Tibial nerve (tissue), 4 donors: ENCODE data around the gene CHN1. TPM values are rescaled to one million over a fixed set of nuclear protein-coding genes. Genes with fewer than 3 reads are reported as not detected.

Source experiments
- DNase-seq, 2 donors: peaks; one replicate each; pipeline ENCODE4 v3.0.0-alpha.2; 2019; ENCODE audit warnings: low spot score in 2 of 2
- H3K27ac ChIP-seq, 4 donors: fragments of 200-600 bp; sonication (generic) in 3 of 4; one replicate each; pipeline ENCODE4 v1.5.1; 2017 to 2019; ENCODE audit warnings: mild to moderate bottlenecking in 1 of 4
- H3K27me3 ChIP-seq, 2 donors: fragments of 200-600 bp; sonication (generic) in 1 of 2; one replicate each; pipeline versions ENCODE4 v1.5.1 to v1.6.0; 2017 to 2019
- H3K36me3 ChIP-seq, 3 donors: fragments of 200-600 bp; sonication (generic); one replicate each; pipeline ENCODE4 v1.5.1; 2018 to 2019
- H3K4me1 ChIP-seq, 4 donors: fragments of 200-600 bp; sonication (generic) in 3 of 4; one replicate each; pipeline ENCODE4 v1.5.1; 2017 to 2019
- H3K4me3 ChIP-seq, 4 donors: fragments of 200-600 bp; sonication (generic) in 3 of 4; one replicate each; pipeline ENCODE4 v1.5.1; 2017 to 2019; ENCODE audit warnings: mild to moderate bottlenecking in 1 of 4, moderate library complexity in 1 of 4
- H3K9me3 ChIP-seq, 4 donors: fragments of 200-600 bp; sonication (generic) in 3 of 4; one replicate each; pipeline ENCODE4 v1.5.1; 2017 to 2019
- CTCF ChIP-seq, 5 experiments: fragments of 200-600 bp in 3 of 5; fragments of 450-650 bp in 2 of 5; sonication (generic) in 3 of 5; IDR thresholded peaks; one replicate each; pipeline ENCODE4 v1.5.1; 2016 to 2019; ENCODE audit warnings: antibody characterized with exemption in 5 of 5, mild to moderate bottlenecking in 3 of 5, moderate library complexity in 2 of 5
- EP300 ChIP-seq, 2 donors: sonication (generic); formaldehyde crosslinking; IDR thresholded peaks; one replicate each; pipeline ENCODE4 v1.6.1; 2017; ENCODE audit warnings: antibody characterized with exemption in 2 of 2, mild to moderate bottlenecking in 1 of 2
- POLR2A ChIP-seq, 2 donors: fragments of 450-650 bp; IDR thresholded peaks; one replicate each; pipeline ENCODE4 v1.6.1; 2017; ENCODE audit warnings: antibody characterized with exemption in 2 of 2, mild to moderate bottlenecking in 2 of 2, moderate library complexity in 2 of 2
- WGBS, 2 donors: methylation state at CpG; one replicate each; pipeline ENCODE4 v1.1.5; 2018; 5-methylcytosine and 5-hydroxymethylcytosine counted together
- total RNA-seq, 4 donors: library from RNA; depleted of rRNA; stranded (reverse); fragments of >200 nt; gene quantifications; one replicate each; pipeline ENCODE4 v1.1.0, GENCODE V29; 2016

The CHN1 gene
- total RNA-seq, 4 donors from 2014 or later, result 17.3 to 27.2 (median 23.8) TPM

DNA sequence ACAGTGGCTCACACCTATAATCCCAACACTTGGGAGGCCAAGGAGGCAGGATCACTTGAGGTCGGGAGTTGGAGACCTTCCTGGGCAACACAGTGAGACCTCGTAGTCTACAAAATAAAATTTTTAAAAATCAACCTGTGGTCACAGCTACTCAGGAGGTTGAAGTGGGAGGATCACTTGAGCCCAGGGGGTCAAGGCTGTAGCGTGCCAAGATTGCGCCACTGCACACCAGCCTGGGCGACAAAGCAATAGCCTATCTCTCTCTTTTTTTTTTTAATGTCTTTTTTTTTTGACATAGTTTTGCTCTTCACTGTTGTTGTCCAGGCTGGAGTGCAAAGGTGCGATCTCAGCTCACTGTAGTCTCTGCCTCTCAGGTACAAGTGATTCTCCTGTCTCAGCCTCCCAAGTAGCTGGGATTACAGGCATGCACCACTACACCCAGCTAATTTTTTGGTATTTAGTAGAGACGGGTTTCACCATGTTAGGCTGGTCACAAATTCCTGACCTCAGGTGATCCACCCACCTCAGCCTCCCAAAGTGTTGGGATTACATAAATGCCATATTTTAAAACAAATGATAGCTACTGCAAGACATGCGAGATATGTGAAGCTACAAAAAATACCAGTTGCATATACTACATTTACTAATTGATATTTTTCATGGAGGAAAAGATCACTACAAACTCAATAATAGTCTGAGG is 55.0 kb downstream of the CHN1 start:
- WGBS, 2 donors, result 92 to 93% methylated on average over 8 of the region's 8 CpGs
- TF ChIP-seq POLR2A (IDR thresholded peaks at IDR 0.05), result no peak

GRCh38 chr2:174945601-174946260 is 59.5 kb downstream of the CHN1 start:
- TF ChIP-seq POLR2A (IDR thresholded peaks at IDR 0.05) (no peak), CTCF (IDR thresholded peaks at IDR 0.05) (no peak), EP300 (IDR thresholded peaks at IDR 0.05) (no peak)

More for the DNA sequence above, 55.0 kb downstream of the CHN1 start:
- no peak overlapping the region for H3K4me3 ChIP-seq
- no peaks in the 10 kb centered on the region for H3K36me3 ChIP-seq
- no peak for DNase-seq
- no peaks in the 10 kb centered on the region for H3K9me3 ChIP-seq
- no peak overlapping the region for H3K27ac ChIP-seq
- no peaks in the 10 kb centered on the region for H3K27me3 ChIP-seq
- no peaks in the 10 kb centered on the region for H3K4me1 ChIP-seq

DNA sequence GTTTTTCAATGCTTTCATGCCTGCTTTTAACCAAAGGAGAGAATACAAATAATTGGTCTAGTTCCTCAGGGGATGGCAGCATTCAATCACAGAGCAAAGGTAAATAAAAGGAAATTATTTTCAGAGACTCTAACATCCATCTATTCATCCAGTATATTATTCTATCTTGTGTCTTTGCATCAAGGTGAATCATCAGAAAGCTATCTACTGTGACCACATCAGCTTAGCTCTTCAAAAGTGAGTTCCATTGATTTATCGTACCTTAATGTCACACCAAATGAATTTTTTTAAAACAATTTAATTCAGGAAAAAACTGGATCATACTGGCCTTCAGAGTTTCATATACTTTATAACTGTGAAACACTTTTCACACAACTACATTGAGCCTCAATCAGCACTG is 66.1 kb downstream of the CHN1 start:
- Histone ChIP-seq H3K4me1 (no peaks in the 10 kb centered on the region), H3K9me3 (peaks cover 0 to 6% (median 0%) of the 10 kb centered on the region in 4 donors), H3K27ac (no peak overlapping the region), H3K36me3 (peaks cover 0 to 6% (median 0%) of the 10 kb centered on the region in 3 donors), H3K27me3 (no peaks in the 10 kb centered on the region), H3K4me3 (no peak overlapping the region)
- TF ChIP-seq POLR2A (IDR thresholded peaks at IDR 0.05) (no peak), EP300 (IDR thresholded peaks at IDR 0.05) (no peak), CTCF (IDR thresholded peaks at IDR 0.05) (no peak)
- WGBS, 2 donors, result 89% methylated on average over 1 of the region's 1 CpG
- no peak for DNase-seq

More at GRCh38 chr2:174945601-174946260, 59.5 kb downstream of the CHN1 start:
- H3K36me3 ChIP-seq, result no peaks in the 10 kb centered on the region
- no peak for DNase-seq
- no peaks in the 10 kb centered on the region for H3K27me3 ChIP-seq
- no peak overlapping the region for H3K4me3 ChIP-seq
- no peak overlapping the region for H3K27ac ChIP-seq
- 69 to 76% methylated on average over 3 of the region's 3 CpGs for WGBS, 2 donors
- H3K4me1 ChIP-seq, result no peaks in the 10 kb centered on the region
- H3K9me3 ChIP-seq, result no peaks in the 10 kb centered on the region

DNA sequence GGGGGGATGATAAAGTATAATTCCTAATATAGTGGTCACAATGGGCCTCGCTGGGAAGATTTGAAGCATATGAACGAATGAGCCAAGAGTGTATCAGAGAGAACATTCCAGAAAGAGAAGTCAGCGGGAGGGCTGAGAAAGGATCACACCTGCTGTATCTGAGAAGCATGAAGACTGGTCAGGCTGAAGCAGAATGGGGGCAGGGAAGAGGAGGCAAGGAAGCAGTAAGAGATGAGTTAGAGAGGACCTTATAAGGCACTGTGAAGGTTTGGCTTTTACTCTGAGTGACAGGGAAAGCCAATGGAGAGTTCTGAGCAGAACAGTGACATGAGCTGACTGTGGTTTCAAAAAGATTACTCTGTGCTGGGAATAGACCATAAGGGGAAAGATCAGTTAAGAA is 73.5 kb downstream of the CHN1 start:
- Histone ChIP-seq H3K36me3 (peaks cover 0 to 21% (median 0%) of the 10 kb centered on the region in 3 donors), H3K4me3 (no peak overlapping the region), H3K27ac (no peak overlapping the region), H3K4me1 (no peaks in the 10 kb centered on the region), H3K9me3 (peaks cover 0 to 7% (median 0%) of the 10 kb centered on the region in 4 donors), H3K27me3 (no peaks in the 10 kb centered on the region)
- no peak for DNase-seq
- 93 to 97% methylated on average over 3 of the region's 3 CpGs for WGBS, 2 donors
- TF ChIP-seq EP300 (IDR thresholded peaks at IDR 0.05) (no peak), CTCF (IDR thresholded peaks at IDR 0.05) (no peak), POLR2A (IDR thresholded peaks at IDR 0.05) (no peak)

DNA sequence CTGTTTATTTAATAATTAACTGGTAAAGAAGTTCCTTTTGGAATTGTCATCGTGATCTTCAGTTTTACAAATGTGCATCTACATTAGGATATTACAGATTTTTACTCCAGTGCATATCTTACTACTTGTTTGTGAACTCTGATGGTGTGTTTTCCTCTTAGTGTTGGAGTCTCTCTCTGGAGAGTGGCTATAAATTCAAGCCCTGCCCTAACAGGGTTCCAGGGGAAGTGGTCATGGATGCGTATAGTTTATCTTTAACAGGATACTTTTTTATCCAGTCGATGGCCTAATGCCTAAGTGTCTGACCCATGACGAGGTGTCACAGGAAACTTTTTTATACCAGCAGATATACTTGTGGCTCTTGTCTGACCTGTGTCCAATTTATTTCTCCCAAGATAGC is 75.4 kb downstream of the CHN1 start:
- Histone ChIP-seq H3K36me3 (peaks cover 0 to 21% (median 0%) of the 10 kb centered on the region in 3 donors), H3K27ac (no peak overlapping the region), H3K27me3 (no peaks in the 10 kb centered on the region), H3K9me3 (peaks cover 0 to 7% (median 0%) of the 10 kb centered on the region in 4 donors), H3K4me1 (no peaks in the 10 kb centered on the region), H3K4me3 (no peak overlapping the region)
- DNase-seq, result no peak
- no peak for TF ChIP-seq CTCF (IDR thresholded peaks at IDR 0.05)
- TF ChIP-seq POLR2A (IDR thresholded peaks at IDR 0.05), result no peak
- no peak for TF ChIP-seq EP300 (IDR thresholded peaks at IDR 0.05)
- 85 to 86% methylated on average over 4 of the region's 4 CpGs for WGBS, 2 donors
